D721Med (cell line): Measurements from ENCODE around the gene CD79B.

Experiments
- DNase-seq: peaks from one replicate; pipeline ENCODE4 v3.0.0; 2011; ENCODE audit warnings: low spot score; ENCODE audit not compliant: insufficient read length
- FAIRE-seq: peaks from 2 replicates; lab custom pipeline; 2011; peaks lifted over from hg19 to GRCh38; lab: Jason Lieb, UNC
- TF ChIP-seq, protein P1 (sequence below): IDR thresholded peaks from 2 replicates; pipeline ENCODE4 v1.5.1; 2012; ENCODE audit warnings: mild to moderate bottlenecking, control low read depth; ENCODE audit not compliant: insufficient read depth; ENCODE audit errors: missing control alignments

The CD79B gene

DNA sequence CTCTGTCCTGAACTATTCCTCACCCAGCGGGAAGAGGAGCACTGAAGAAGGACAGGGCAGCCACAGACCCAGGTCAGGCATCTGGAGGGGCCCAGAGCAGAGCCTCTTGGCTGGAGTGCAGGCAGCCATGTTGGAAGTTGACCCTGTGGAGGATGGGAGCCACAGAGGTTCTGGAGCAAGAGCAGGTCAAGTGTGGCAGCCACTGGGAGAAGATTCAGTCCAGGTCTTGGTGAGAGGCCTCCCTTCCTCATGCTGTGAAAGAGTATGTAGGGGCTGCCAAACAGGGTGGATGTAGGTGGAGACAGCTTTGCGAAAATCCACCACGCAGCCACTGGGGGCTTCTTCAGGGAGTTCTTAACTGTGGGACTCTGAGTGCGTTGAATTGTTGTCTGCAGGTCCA lies 590 bp upstream of the CD79B start:
- DNase-seq (no peak), FAIRE-seq (no peak)
- TF ChIP-seq, protein P1, sequence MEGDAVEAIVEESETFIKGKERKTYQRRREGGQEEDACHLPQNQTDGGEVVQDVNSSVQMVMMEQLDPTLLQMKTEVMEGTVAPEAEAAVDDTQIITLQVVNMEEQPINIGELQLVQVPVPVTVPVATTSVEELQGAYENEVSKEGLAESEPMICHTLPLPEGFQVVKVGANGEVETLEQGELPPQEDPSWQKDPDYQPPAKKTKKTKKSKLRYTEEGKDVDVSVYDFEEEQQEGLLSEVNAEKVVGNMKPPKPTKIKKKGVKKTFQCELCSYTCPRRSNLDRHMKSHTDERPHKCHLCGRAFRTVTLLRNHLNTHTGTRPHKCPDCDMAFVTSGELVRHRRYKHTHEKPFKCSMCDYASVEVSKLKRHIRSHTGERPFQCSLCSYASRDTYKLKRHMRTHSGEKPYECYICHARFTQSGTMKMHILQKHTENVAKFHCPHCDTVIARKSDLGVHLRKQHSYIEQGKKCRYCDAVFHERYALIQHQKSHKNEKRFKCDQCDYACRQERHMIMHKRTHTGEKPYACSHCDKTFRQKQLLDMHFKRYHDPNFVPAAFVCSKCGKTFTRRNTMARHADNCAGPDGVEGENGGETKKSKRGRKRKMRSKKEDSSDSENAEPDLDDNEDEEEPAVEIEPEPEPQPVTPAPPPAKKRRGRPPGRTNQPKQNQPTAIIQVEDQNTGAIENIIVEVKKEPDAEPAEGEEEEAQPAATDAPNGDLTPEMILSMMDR: no peak

DNA sequence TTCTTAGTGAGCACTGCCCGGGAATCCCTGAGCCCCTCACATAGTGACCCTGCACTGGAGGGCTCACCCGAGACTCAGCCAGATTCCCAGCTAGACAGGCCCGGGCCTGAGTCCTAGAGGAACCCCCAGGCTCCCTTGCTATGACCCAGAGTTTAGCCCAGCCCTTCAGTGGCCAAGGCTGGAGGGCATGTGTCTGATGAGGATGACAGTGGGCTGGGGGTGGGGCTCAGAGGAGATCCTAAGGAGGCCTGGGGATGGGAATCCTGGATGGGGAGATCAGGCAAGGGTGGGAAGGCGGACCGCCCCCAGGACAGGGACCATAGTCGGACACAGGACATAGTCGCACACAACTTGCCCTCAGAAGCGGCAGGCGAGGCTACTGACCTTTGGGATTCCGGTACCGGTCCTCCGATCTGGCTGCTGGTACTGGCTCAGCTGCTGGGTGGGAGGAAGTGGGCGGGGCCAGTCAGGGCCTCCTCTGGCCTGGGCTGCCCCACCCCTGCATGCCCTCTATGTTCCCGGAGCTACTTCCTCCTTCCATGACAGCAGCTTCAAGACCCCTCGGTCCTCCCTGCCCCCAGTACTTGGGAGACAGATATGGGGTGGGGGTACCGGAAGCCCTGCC lies 1.1 kb downstream of the CD79B start:
- FAIRE-seq (no peak), DNase-seq (no peak)
- TF ChIP-seq, protein P1: no peak

GRCh38 chr17:63929860-63930766 lies 2.0 kb downstream of the CD79B start:
- TF ChIP-seq, protein P1: no peak
- FAIRE-seq (no peak), DNase-seq (no peak)

DNA sequence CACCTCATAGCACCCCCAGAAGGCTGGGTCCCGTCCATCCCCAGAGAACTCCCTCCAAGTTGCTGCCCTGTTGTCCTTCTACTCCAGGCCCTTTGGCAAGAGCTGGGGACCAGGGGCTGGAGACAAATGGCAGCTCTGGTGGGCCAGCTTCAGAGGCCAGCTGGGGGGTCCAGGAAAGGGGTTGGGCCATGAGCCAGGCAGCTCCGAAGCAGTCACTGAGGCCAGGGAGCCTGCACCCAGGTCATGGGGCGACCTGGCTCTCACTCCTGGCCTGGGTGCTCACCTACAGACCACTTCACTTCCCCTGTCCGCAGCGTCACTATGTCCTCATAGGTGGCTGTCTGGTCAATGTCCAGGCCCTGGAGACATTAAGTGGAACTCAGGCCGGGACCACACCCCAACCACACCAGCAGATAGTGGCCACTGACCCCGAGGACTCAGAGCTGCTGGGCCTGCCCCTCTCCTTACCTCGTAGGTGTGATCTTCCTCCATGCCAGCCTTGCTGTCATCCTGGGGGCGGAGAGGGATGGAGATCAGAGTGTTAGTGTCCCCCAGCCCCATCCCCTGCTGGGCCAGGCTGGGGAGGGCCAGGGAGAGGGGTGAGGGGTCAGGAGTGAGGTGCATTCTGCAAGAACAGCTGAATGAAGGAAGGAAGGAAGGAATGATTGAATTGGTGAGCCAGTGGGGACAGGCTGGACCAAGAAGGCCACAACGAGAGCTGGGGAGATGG lies 3.0 kb downstream of the CD79B start:
- FAIRE-seq: no peak
- DNase-seq: peak; percentile 11
- TF ChIP-seq, protein P1: no peak

- DNase-seq (no peak), FAIRE-seq (no peak)
- TF ChIP-seq, protein P1: no peak
These were observed 3.9 kb downstream of the CD79B start for GRCh38 chr17:63928172-63928666.

- DNase-seq: peak; percentile 11
- FAIRE-seq: no peak
These were observed 4.5 kb downstream of the CD79B start for GRCh38 chr17:63927464-63928171.

More at GRCh38 chr17:63927464-63928171, 4.5 kb downstream of the CD79B start:
- TF ChIP-seq, protein P1: no peak
